ENCODE measurements around the gene LGR4.

The LGR4 gene

DNA sequence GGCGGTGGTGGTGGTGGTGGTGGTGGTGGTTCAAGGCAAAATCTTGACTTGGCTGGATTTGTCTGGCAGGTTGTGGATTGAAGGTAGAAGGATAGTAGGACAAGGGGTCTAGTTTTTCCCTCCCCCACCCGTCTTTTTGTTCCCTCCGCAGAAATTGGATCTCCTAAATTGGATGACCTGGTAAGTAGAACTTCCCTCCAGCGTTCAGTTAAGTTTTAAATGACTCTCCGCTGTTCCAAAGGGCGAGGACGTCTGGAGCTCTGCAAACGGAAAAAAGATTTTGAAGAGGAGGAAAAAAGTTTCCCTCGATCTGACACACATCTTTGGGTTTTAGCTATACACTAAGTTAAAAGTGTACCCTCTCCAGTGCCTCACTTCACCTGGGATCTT, 422 bp upstream of the LGR4 start (continued):
- TF ChIP-seq GLIS2 (tag by site-specific recombination; IDR thresholded peaks at IDR 0.05) (no peak; the same call in 1 of the 2 replicates), ZNF837 (tag by site-specific recombination; IDR thresholded peaks at IDR 0.05) (no peak), ZBTB7A (tag by site-specific recombination; IDR thresholded peaks at IDR 0.05; ENCODE audit: low read depth) (no peak), EGR2 (tag by site-specific recombination; IDR thresholded peaks at IDR 0.05; ENCODE audit: low read depth) (no peak), ZNF658 (tag by site-specific recombination; IDR thresholded peaks at IDR 0.05) (no peak), KLF16 (tag by site-specific recombination; IDR thresholded peaks at IDR 0.05) (no peak), ZNF677 (tag by site-specific recombination; IDR thresholded peaks at IDR 0.05) (no peak), ZNF366 (tag by site-specific recombination; conservative IDR thresholded peaks at IDR 0.05) (0 out of 2 replicates have a peak, but pooled peaks have one; percentile 19), ZEB2 (tag by site-specific recombination; IDR thresholded peaks at IDR 0.05) (no peak)

DNA sequence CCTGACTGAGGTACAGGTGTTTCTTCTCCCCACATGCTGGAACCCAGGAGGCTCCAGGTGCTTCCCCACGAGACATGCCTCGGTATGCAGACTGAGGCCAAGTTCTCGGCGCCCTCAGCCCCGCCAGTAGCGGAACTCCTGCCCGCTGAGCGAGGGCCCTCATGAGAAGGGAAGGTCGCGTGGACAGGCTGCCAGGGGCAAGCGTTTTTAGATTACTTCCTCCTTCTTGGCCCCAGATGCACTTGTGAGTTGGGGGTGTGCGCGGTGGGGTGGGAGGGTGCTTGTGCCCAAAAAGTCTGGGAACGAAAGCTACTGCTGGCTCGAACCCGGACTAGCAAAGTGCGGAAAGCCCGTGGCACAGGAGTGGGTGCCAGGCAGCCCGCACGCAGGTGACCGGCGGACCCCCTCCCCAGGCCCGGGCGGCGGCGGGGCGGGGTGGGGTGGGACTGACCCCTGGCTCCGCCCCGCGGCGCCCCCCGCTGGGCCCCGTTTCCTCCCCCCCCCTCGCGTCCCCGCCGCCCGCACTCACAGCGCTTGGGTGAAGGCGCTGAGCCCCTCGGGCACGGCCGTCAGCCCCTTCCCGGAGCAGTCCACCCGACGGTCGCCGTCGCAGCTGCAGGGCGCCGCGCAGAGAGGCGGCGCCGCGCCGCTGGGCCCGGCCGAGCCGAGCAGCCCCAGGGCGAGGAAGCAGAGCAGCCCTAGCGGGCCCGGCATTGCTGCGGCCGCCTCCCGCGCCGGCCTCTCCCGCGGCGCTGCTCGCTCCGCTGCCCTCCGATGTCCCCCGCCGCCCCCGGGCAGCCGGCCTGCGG, 797 bp downstream of the LGR4 start:
- H3K4me1 ChIP-seq (ENCODE audit: control insufficient read depth, insufficient read depth, low read length), result no peaks in the 10 kb centered on the region
- POLR2A ChIA-PET, result interaction anchor here (0.8 to 1.6 kb wide), 16 partner anchors 8 to 636 kb away, joined by 3 to 10 read pairs (median 4); partner anchors contain the start of genes CCDC34, KIF18A and METTL15
- 0 out of 2 replicates have a peak, but pooled peaks have one; percentile 24 for TF ChIP-seq ZNF596 (tag by site-specific recombination; IDR thresholded peaks at IDR 0.05)
- no peak for TF ChIP-seq ZBTB17 (tag by site-specific recombination; IDR thresholded peaks at IDR 0.05)
- 0 out of 2 replicates have a peak, but pooled peaks have one; percentile 19 for TF ChIP-seq ZBTB8A (tag by site-specific recombination; IDR thresholded peaks at IDR 0.05)
- no peak for TF ChIP-seq MEIS1 (CRISPR knock-in tag; IDR thresholded peaks at IDR 0.05; ENCODE audit: borderline replicate concordance)
- peak; percentile 34; the same call in 1 of the 2 replicates for TF ChIP-seq KLF9 (tag by site-specific recombination; IDR thresholded peaks at IDR 0.05; ENCODE audit: low read depth)
- peak; percentile 49; the same call in 1 of the 2 replicates for TF ChIP-seq ZBTB20 (tag by site-specific recombination; IDR thresholded peaks at IDR 0.05)
- TF ChIP-seq GLIS2 (tag by site-specific recombination; IDR thresholded peaks at IDR 0.05), result peak; percentile 39; the same call in 1 of the 2 replicates
- TF ChIP-seq ZNF335 (tag by site-specific recombination; conservative IDR thresholded peaks at IDR 0.05), result peak; percentile 59
- TF ChIP-seq, protein P1, sequence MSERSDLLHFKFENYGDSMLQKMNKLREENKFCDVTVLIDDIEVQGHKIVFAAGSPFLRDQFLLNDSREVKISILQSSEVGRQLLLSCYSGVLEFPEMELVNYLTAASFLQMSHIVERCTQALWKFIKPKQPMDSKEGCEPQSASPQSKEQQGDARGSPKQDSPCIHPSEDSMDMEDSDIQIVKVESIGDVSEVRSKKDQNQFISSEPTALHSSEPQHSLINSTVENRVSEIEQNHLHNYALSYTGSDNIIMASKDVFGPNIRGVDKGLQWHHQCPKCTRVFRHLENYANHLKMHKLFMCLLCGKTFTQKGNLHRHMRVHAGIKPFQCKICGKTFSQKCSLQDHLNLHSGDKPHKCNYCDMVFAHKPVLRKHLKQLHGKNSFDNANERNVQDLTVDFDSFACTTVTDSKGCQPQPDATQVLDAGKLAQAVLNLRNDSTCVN (tag by site-specific recombination; optimal IDR thresholded peaks at IDR 0.05), result peak; percentile 21
- no peaks in the 10 kb centered on the region for H3K36me3 ChIP-seq (ENCODE audit: control insufficient read depth in 2 of 2, insufficient read depth in 1 of 2, low read length in 2 of 2)
- CTCF ChIA-PET, result interaction anchor here (0.6 to 4.0 kb wide), 4 partner anchors 13 to 258 kb away, joined by 3 to 21 read pairs (median 3); no protein-coding TSS in a partner anchor
- H3K27ac ChIP-seq (ENCODE audit: extremely low read depth, low read depth, low read length), result peak overlapping the region; percentile 93
- peak overlapping the region; percentile 79 for H3K4me3 ChIP-seq (ENCODE audit: low read depth, low read length)
- no peaks in the 10 kb centered on the region for H3K9me3 ChIP-seq (ENCODE audit: control insufficient read depth, insufficient read depth, low read depth, low read length)

DNA sequence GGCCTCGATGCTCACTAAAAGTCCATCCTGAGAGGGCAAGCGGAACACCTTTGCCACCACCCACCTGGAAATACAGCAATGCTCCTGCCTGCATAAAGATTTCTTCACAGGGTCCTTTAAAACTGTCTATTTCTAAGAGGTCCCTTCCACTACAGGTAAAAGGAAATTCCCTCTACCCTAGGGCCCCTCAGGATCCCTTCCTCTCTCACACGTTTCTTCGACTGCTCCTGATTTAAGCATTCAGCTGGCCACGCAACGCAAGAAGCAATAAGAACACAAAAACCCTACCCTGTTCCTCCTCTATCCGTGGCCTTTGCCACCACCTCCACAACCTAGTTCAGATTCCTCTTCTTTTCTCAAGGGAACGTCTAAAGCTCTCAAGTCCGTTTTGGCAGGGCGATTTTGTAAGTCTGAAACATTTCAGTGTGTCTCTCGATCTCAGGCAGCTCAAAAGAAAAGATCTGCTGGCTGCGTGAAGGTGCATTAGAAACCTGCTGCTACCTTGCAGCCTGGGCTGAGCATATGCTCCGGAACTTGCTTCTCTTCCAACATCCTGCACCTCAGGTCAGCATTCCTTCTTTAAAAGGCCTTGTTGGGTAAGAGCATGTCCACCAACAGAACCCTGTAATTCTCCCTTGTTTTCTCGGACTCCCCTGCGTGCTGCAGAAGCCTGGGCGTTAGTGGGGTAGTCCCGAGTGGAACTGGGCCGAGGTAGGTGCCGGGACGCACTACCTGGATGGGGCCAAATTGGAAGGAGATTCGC, 1.6 kb downstream of the LGR4 start:
- Histone ChIP-seq H3K4me3 (ENCODE audit: low read depth, low read length) (peak overlapping the region; percentile 79), H3K9me3 (ENCODE audit: control insufficient read depth, insufficient read depth, low read depth, low read length) (no peaks in the 10 kb centered on the region), H3K27ac (ENCODE audit: extremely low read depth, low read depth, low read length) (peak overlapping the region; percentile 56; the same call in 1 of the 2 replicates), H3K4me1 (ENCODE audit: control insufficient read depth, insufficient read depth, low read length) (no peaks in the 10 kb centered on the region), H3K36me3 (ENCODE audit: control insufficient read depth in 2 of 2, insufficient read depth in 1 of 2, low read length in 2 of 2) (no peaks in the 10 kb centered on the region)
- TF ChIP-seq ZNF335 (tag by site-specific recombination; conservative IDR thresholded peaks at IDR 0.05), result no peak
- TF ChIP-seq TRIM28 (IDR thresholded peaks at IDR 0.05; ENCODE audit: borderline replicate concordance, low read length), result 0 out of 2 replicates have a peak, but pooled peaks have one; percentile 24
- no peak for TF ChIP-seq YY1 (tag by site-specific recombination; IDR thresholded peaks at IDR 0.05)
- TF ChIP-seq SETDB1 (IDR thresholded peaks at IDR 0.05; ENCODE audit: insufficient read length, low read length), result no peak
- 0 out of 2 replicates have a peak, but pooled peaks have one; percentile 27 for TF ChIP-seq ZNF600 (tag by site-specific recombination; IDR thresholded peaks at IDR 0.05)
- peak; percentile 73; the same call in 1 of the 2 replicates for TF ChIP-seq ZBTB48 (tag by site-specific recombination; IDR thresholded peaks at IDR 0.05)
- 0 out of 2 replicates have a peak, but pooled peaks have one; percentile 55 for TF ChIP-seq ZBTB20 (tag by site-specific recombination; IDR thresholded peaks at IDR 0.05)
- ChIA-PET CTCF (interaction anchor here (0.6 to 0.7 kb wide), 2 partner anchors 14 to 80 kb away, joined by 3 read pairs; no protein-coding TSS in a partner anchor), POLR2A (interaction anchor here (0.7 to 1.6 kb wide), 4 partner anchors 14 to 637 kb away, joined by 3 read pairs; partner anchors contain the start of genes CCDC34, KIF18A and METTL15)
